BLaER1 (cell line): ENCODE results near the gene DKC1.

ENCODE experiments used
- H3K27ac ChIP-seq: shearing (Covaris generic); formaldehyde crosslinking; 2 replicates; pipeline ENCODE4 v1.8.1; 2022
- H3K27me3 ChIP-seq: shearing (Covaris generic); formaldehyde crosslinking; 2 replicates; pipeline ENCODE4 v1.8.1; 2022
- H3K36me3 ChIP-seq: shearing (Covaris generic); formaldehyde crosslinking; 2 replicates; pipeline ENCODE4 v1.8.1; 2022
- H3K4me1 ChIP-seq: shearing (Covaris generic); formaldehyde crosslinking; 2 replicates; pipeline ENCODE4 v1.8.1; 2022
- H3K4me2 ChIP-seq: shearing (Covaris generic); formaldehyde crosslinking; 2 replicates; pipeline ENCODE4 v1.8.1; 2022
- H3K4me3 ChIP-seq: shearing (Covaris generic); formaldehyde crosslinking; 2 replicates; pipeline ENCODE4 v1.8.1; 2022
- H3K9ac ChIP-seq: shearing (Covaris generic); formaldehyde crosslinking; 2 replicates; pipeline ENCODE4 v1.8.1; 2022
- H3K9me3 ChIP-seq: shearing (Covaris generic); formaldehyde crosslinking; 2 replicates; pipeline ENCODE4 v1.8.1; 2022
- H4K20me1 ChIP-seq: shearing (Covaris generic); formaldehyde crosslinking; 2 replicates; pipeline ENCODE4 v1.8.1; 2022
- Cebpa-rat ChIP-seq: shearing (Covaris generic); IDR thresholded peaks from 2 replicates; pipeline ENCODE4 v1.8.1; 2022

Gene DKC1

GRCh38 chrX:154800478-154801210 is 38.0 kb downstream of the DKC1 start:
- peaks cover 73% of the 10 kb centered on the region for H3K4me1 ChIP-seq
- peaks cover 77% of the 10 kb centered on the region for H3K27me3 ChIP-seq
- TF ChIP-seq Cebpa-rat: no peak
- H3K4me2 ChIP-seq: peak overlapping the region; percentile 82
- H3K9ac ChIP-seq: peak overlapping the region; percentile 81
- H3K36me3 ChIP-seq: no peaks in the 10 kb centered on the region
- H4K20me1 ChIP-seq: no peaks in the 10 kb centered on the region
- 0 out of 2 replicates have a peak overlapping the region, but pooled peaks have one; percentile 58 for H3K4me3 ChIP-seq
- peaks cover 9% of the 10 kb centered on the region; the same call in 1 of the 2 replicates for H3K9me3 ChIP-seq
- peak overlapping the region; percentile 89 for H3K27ac ChIP-seq

DNA sequence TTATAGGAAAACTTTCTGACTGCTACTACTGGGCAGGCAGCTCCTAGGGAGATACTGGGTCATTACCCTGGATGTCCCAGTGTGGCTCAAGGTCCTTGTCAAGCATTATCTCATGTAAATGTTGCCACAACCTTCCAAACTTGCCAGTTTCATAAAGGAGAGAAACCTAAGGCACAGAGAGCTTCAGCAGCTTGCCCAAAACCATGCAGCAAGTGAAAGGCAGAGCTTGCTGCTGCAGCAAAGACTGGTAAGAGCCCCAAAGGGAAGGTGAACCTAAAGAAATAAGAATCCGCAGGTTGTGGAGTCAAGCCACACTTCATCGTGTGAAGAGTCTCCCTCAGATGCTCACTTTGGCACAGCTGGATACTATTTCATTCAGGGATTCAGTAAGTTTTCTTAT is 40.3 kb downstream of the DKC1 start:
- Histone ChIP-seq H3K27ac (no peak overlapping the region), H3K9ac (no peak overlapping the region; the same call in 1 of the 2 replicates)
- TF ChIP-seq Cebpa-rat: no peak

DNA sequence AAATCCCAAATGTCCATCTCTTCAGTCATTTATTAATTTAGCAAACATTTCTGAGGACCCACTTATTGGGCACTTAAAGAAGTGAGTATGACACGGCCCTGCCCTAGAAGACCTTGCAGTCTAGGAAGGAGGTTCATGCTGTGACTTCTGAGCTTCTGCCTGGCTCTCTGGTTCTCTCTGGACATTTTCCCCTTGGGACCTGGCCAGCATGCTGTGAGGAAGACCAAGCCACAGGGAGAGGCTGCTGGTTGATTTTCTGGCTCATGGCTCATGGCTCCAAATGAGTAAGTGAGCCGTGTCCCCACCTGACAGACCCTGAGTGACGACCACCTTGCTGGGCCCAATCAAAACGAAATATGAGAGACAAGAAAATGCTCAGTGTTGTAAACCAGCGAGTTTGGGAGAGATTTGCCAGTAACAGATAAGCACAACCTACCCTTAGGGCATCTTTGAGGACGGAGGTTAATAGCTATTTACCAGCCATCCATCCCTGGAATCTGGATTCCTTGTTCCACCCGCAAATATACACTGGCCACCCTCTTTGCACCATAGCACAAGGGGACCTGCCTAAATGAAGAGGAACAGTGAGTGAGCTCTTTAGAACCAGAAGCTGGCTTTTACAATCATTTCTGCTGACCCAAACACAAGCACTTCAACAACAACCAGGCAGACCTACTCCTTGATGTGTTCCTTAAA is 41.7 kb downstream of the DKC1 start:
- Histone ChIP-seq H3K4me2 (peak overlapping the region; percentile 82), H3K9me3 (peaks cover 28% of the 10 kb centered on the region), H3K4me1 (peaks cover 56% of the 10 kb centered on the region), H3K36me3 (no peaks in the 10 kb centered on the region), H3K27me3 (peaks cover 65% of the 10 kb centered on the region), H3K27ac (0 out of 2 replicates have a peak overlapping the region, but pooled peaks have one; percentile 15), H3K4me3 (peak overlapping the region; percentile 74), H4K20me1 (no peaks in the 10 kb centered on the region), H3K9ac (peak overlapping the region; percentile 78)
- no peak for TF ChIP-seq Cebpa-rat

More for the DNA sequence above, 40.3 kb downstream of the DKC1 start:
- H3K4me3 ChIP-seq: no peak overlapping the region
- no peaks in the 10 kb centered on the region for H4K20me1 ChIP-seq
- peaks cover 64% of the 10 kb centered on the region for H3K4me1 ChIP-seq
- H3K4me2 ChIP-seq: peak overlapping the region; percentile 82
- H3K9me3 ChIP-seq: peaks cover 28% of the 10 kb centered on the region
- H3K27me3 ChIP-seq: peaks cover 66% of the 10 kb centered on the region
- no peaks in the 10 kb centered on the region for H3K36me3 ChIP-seq

DNA sequence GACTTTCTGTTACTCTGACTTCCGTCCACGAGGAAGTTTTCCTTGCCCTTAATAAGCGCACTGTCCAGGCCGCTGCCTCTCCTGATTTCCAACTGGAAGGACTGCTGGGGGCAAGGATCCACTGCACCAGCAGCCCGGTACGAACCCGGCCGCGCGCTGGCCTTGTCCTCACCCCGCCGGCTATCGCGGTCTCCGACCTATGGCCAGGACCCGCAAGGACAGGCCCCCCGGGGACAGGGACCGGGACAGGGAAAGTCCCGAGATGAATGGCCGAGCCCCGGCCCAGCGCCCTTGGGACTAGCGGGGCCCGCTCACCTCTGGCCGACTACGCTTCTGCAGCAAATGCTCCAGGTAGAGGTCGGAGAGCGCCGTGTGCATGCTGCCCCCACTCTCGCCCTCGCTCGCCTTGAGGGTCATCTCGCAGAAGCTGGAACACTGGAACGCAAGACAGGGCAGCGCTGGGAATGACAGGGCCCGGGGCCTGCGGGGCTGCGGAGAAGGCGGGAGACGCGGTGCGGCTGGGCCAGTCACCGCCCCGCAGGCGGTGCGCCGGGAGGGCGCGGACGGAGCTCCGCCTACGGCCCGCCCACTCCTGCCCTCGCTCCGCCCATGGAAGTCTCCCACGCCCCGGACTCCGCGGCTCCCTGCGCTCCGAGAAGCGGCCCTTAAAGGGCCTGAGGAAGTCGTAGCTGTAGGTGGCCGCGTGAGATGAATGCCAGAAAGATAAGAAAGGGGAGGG is 42.5 kb downstream of the DKC1 start, which contains the start of gene MPP1:
TSS of gene MPP1 (minus strand) at position 529 of the 739 bp plus-strand sequence. CDS start at position 417, 112 bp downstream.
- TF ChIP-seq Cebpa-rat: no peak
- 0 out of 2 replicates have a peak within 1 kb of the TSS, but pooled peaks have one; percentile 15 for H3K27ac ChIP-seq
- peaks cover 28% of the 10 kb centered on the region for H3K9me3 ChIP-seq
- H4K20me1 ChIP-seq: no peaks in the 10 kb centered on the region
- H3K27me3 ChIP-seq: peaks cover 61% of the 10 kb centered on the region
- H3K9ac ChIP-seq: peak within 1 kb of the TSS; percentile 78
- no peaks in the 10 kb centered on the region for H3K36me3 ChIP-seq
- H3K4me3 ChIP-seq: peak within 1 kb of the TSS; percentile 74
- H3K4me2 ChIP-seq: peak within 1 kb of the TSS; percentile 82
- peaks cover 49% of the 10 kb centered on the region for H3K4me1 ChIP-seq

GRCh38 chrX:154805696-154806091 is 43.0 kb downstream of the DKC1 start:
- H3K9ac ChIP-seq: peak overlapping the region; percentile 61; the same call in 1 of the 2 replicates
- peak overlapping the region; percentile 74 for H3K4me3 ChIP-seq
- no peak for TF ChIP-seq Cebpa-rat
- peaks cover 43% of the 10 kb centered on the region for H3K4me1 ChIP-seq
- no peaks in the 10 kb centered on the region for H3K36me3 ChIP-seq
- H4K20me1 ChIP-seq: no peaks in the 10 kb centered on the region
- H3K27ac ChIP-seq: no peak overlapping the region
- peak overlapping the region; percentile 82 for H3K4me2 ChIP-seq
- H3K27me3 ChIP-seq: peaks cover 61% of the 10 kb centered on the region
- peaks cover 28% of the 10 kb centered on the region for H3K9me3 ChIP-seq

DNA sequence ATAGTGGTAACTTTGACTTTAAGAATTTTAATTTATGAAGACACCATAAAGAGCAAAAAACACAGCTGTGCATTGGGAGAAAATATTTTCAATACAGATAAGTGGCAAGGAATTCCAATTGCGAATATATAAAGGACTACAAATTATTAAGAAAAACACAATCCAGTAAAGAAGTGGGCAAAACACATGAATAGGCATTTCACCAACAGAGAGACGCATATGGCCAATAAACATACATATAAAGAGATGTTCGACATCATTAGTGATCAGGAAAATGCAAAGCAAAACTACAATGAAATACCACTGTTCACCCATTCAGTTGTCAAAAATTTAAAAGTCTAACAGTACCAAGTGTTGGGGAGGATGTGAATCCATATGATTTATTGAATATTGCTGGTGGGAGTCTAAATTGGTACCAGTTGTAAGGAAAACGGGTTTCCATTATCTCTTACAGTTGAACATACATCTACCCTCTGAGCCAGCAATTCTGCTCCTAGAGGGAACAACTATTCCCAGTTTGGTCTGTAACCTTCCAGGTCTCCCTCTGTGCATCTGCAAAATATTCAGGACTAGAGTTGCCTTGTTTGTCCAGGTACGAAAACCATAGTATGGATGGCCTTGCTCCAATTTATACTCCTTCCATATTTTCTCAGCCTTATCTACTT is 44.3 kb downstream of the DKC1 start:
- no peak overlapping the region for H3K4me2 ChIP-seq
- TF ChIP-seq Cebpa-rat: no peak
- no peak overlapping the region for H3K9ac ChIP-seq
- no peak overlapping the region for H3K4me3 ChIP-seq
- peaks cover 30% of the 10 kb centered on the region for H3K4me1 ChIP-seq
- H3K27me3 ChIP-seq: peaks cover 58% of the 10 kb centered on the region
- H3K36me3 ChIP-seq: no peaks in the 10 kb centered on the region
- no peak overlapping the region for H3K27ac ChIP-seq
- no peaks in the 10 kb centered on the region for H4K20me1 ChIP-seq
- H3K9me3 ChIP-seq: peaks cover 28% of the 10 kb centered on the region

GRCh38 chrX:154809939-154810665 is 47.4 kb downstream of the DKC1 start:
- Histone ChIP-seq H3K9ac (no peak overlapping the region), H3K27me3 (peaks cover 53% of the 10 kb centered on the region), H3K9me3 (peaks cover 25% of the 10 kb centered on the region), H4K20me1 (no peaks in the 10 kb centered on the region), H3K4me3 (no peak overlapping the region), H3K4me1 (peaks cover 6% of the 10 kb centered on the region; the same call in 1 of the 2 replicates), H3K4me2 (no peak overlapping the region), H3K27ac (no peak overlapping the region), H3K36me3 (no peaks in the 10 kb centered on the region)
- no peak for TF ChIP-seq Cebpa-rat

DNA sequence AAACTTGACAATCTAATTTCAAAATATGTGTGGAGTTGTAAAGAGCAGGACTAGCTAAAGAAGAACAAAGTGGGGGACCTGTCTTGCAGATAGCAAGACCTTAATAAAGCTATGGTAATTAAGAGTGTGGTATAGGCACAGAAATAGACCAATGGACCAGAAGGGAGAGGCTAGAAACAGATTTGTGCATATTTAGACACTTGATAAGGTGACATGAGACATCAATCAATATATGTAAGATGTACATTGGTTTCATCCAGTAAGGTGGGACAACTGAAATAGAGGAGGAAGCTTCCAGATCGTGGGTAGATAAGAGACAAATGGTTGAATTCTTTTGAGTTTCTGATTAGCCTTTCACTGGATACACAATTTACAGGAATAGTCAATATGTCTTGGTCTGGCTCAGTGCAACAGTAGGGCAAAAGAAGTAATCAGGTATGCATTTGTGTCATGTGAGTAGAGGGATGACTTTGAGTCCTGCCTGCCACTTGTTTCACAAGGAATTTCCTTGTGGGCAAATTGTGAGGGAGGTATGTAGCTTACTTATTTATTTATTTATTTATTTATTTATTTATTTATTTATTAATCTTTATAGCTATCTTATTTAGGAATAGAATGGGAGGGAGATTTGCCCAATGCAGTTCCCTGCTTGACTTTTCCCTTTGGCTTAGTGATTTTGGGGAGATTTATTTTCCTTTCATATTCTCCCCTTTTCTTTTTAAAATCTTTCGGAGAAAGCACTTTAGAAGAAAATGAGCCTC is 49.9 kb downstream of the DKC1 start:
- Histone ChIP-seq H4K20me1 (no peaks in the 10 kb centered on the region), H3K9me3 (peaks cover 11% of the 10 kb centered on the region), H3K9ac (no peak overlapping the region), H3K4me2 (no peak overlapping the region), H3K4me3 (no peak overlapping the region), H3K4me1 (no peaks in the 10 kb centered on the region), H3K27ac (no peak overlapping the region), H3K27me3 (peaks cover 63% of the 10 kb centered on the region), H3K36me3 (no peaks in the 10 kb centered on the region)
- TF ChIP-seq Cebpa-rat: no peak
